Spleen (tissue), 11 donors: ENCODE measurements around the gene ASTN1. TPM values are rescaled to one million over a fixed set of nuclear protein-coding genes. Genes with fewer than 3 reads are reported as not detected.

Experiments used
- DNase-seq: peaks from one replicate; pipeline ENCODE4 v3.0.0-alpha.2; 2020
- H3K27ac ChIP-seq, 8 donors: fragments of 200-600 bp; sonication (generic) in 7 of 8; 1 replicate in 4 of 8; 2 replicates in 4 of 8; pipeline versions ENCODE4 v1.5.0 to v1.8.0; 2016 to 2021; ENCODE audit warnings: inconsistent platforms in 4 of 8, mild to moderate bottlenecking in 4 of 8, moderate library complexity in 1 of 8
- H3K27me3 ChIP-seq, 7 donors: fragments of 200-600 bp; sonication (generic) in 6 of 7; replicated peaks in 1 of 7; 1 replicate in 4 of 7; 2 replicates in 3 of 7; pipeline versions ENCODE4 v1.5.0 to v1.8.0; 2016 to 2021; ENCODE audit warnings: inconsistent platforms in 3 of 7, mild to moderate bottlenecking in 1 of 7
- H3K36me3 ChIP-seq, 6 donors: fragments of 200-600 bp; sonication (generic) in 5 of 6; 1 replicate in 4 of 6; 2 replicates in 2 of 6; pipeline versions ENCODE4 v1.5.0 to v1.8.0; 2016 to 2021; ENCODE audit warnings: inconsistent platforms in 2 of 6
- H3K4me1 ChIP-seq, 6 donors: fragments of 200-600 bp; sonication (generic) in 5 of 6; 1 replicate in 3 of 6; 2 replicates in 3 of 6; pipeline versions ENCODE4 v1.5.0 to v1.8.0; 2016 to 2021; ENCODE audit warnings: inconsistent platforms in 3 of 6
- H3K4me3 ChIP-seq, 8 donors: fragments of 200-600 bp; sonication (generic) in 7 of 8; 1 replicate in 4 of 8; 2 replicates in 4 of 8; pipeline versions ENCODE4 v1.5.0 to v1.8.0; 2016 to 2021; ENCODE audit warnings: inconsistent platforms in 4 of 8, mild to moderate bottlenecking in 4 of 8, moderate library complexity in 2 of 8
- H3K9me3 ChIP-seq, 8 donors: fragments of 200-600 bp; sonication (generic) in 7 of 8; 1 replicate in 4 of 8; 2 replicates in 4 of 8; pipeline versions ENCODE4 v1.5.0 to v1.8.0; 2016 to 2021; ENCODE audit warnings: inconsistent platforms in 4 of 8
- CTCF ChIP-seq, 11 experiments: fragments of 200-600 bp in 7 of 11; fragments of 450-650 bp in 4 of 11; sonication (generic) in 4 of 11; IDR thresholded peaks in 8 of 11; conservative IDR thresholded peaks in 3 of 11; 1 replicate in 7 of 11; 2 replicates in 4 of 11; pipeline versions ENCODE4 v1.4.0 to v1.8.0; 2016 to 2021; ENCODE audit warnings: antibody characterized with exemption in 11 of 11, inconsistent platforms in 4 of 11, mild to moderate bottlenecking in 1 of 11
- POLR2A ChIP-seq, 3 donors: fragments of 450-650 bp; IDR thresholded peaks; one replicate each; pipeline ENCODE4 v1.5.1; 2017; ENCODE audit warnings: antibody characterized with exemption in 3 of 3, mild to moderate bottlenecking in 1 of 3
- POLR2AphosphoS5 ChIP-seq, 3 donors: sonication (generic); formaldehyde crosslinking; IDR thresholded peaks; one replicate each; pipeline ENCODE4 v1.5.1; 2017; ENCODE audit warnings: antibody characterized with exemption in 3 of 3
- WGBS, 5 donors: extraction: QIAGEN DNeasy Blood & Tissue Kit in 3 of 5; methylation state at CpG; one replicate each; pipeline versions ENCODE4 v1.1.5 to v1.1.7; 2013 to 2018; 5-methylcytosine and 5-hydroxymethylcytosine counted together
- intact Hi-C: fragments of 100-400 bp; cut with DNase I; formaldehyde crosslinking; loops from one replicate; pipeline ENCODE4 v1.15.0; 2023; ENCODE audit warnings: low total_unique reads
- polyA plus RNA-seq, 3 donors: library from polyadenylated mRNA; stranded (reverse); fragments of 200-250 nt; gene quantifications; one replicate each; pipeline ENCODE4 v1.2.1, GENCODE V29; 2013
- total RNA-seq, 7 donors: library from RNA; depleted of rRNA in 3 of 7; stranded (reverse); fragments of >200 nt in 3 of 7; fragmentation: NEBNext Ultra II Directional in 4 of 7; extraction: Animal tissue kit (Norgen Biotek cat#: 25700) in 4 of 7; gene quantifications; one replicate each; pipeline versions ENCODE4 v1.1.0 to v1.2.1, GENCODE V29; 2016 to 2021
- donor health status: healthy with polysubstance abuse.
- donor health status: DM: no; HTN: no; CAD: no; lungs with moderate emphysema.
- donor health status: DM: no; HTN: no; CAD: no.
- donor health status: Bipolar disorder and iron deficiency.
- donor health status: healthy.
- donor health status: DM: no; HTN: no; CAD: no.
- donor health status: DM: yes; HTN: yes; CAD: no.

The ASTN1 gene
- total and polyA plus RNA-seq, 10 donors: 0.56 to 7.5 (median 4.2) TPM

GRCh38 chr1:176843352-176844297 is 320.9 kb downstream of the ASTN1 start:
- Histone ChIP-seq H3K4me3 (no peak overlapping the region), H3K4me1 (no peaks in the 10 kb centered on the region), H3K27ac (no peak overlapping the region), H3K36me3 (no peaks in the 10 kb centered on the region), H3K9me3 (no peaks in the 10 kb centered on the region), H3K27me3 (no peaks in the 10 kb centered on the region)
- no peak for DNase-seq
- TF ChIP-seq POLR2AphosphoS5 (IDR thresholded peaks at IDR 0.05): no peak
- TF ChIP-seq POLR2A (IDR thresholded peaks at IDR 0.05): no peak
- peak in 1 of 11 experiments; percentile 16 for TF ChIP-seq CTCF (IDR thresholded peaks at IDR 0.05 in 8 of 11, conservative IDR thresholded peaks at IDR 0.05 in 3 of 11)
- intact Hi-C loops: no loop called here
- WGBS, 5 donors: 35 to 60% (median 50%) methylated on average over 4 of the region's 4 CpGs

GRCh38 chr1:176841238-176841637 is 323.3 kb downstream of the ASTN1 start:
- TF ChIP-seq POLR2AphosphoS5 (IDR thresholded peaks at IDR 0.05) (no peak), POLR2A (IDR thresholded peaks at IDR 0.05) (no peak)
- Histone ChIP-seq H3K36me3 (no peaks in the 10 kb centered on the region), H3K27me3 (no peaks in the 10 kb centered on the region), H3K4me1 (no peaks in the 10 kb centered on the region), H3K9me3 (no peaks in the 10 kb centered on the region), H3K27ac (no peak overlapping the region), H3K4me3 (no peak overlapping the region)
- DNase-seq: no peak
- WGBS, 5 donors: 76 to 90% (median 83%) methylated on average over 2 of the region's 2 CpGs
- intact Hi-C loops: no loop called here

GRCh38 chr1:176839216-176839615 is 325.3 kb downstream of the ASTN1 start:
- 84 to 93% (median 91%) methylated on average over 4 of the region's 4 CpGs for whole genome bisulfite sequencing, 5 donors

GRCh38 chr1:176838276-176838995 is 326.1 kb downstream of the ASTN1 start:
- Histone ChIP-seq H3K27me3 (no peaks in the 10 kb centered on the region), H3K27ac (no peak overlapping the region), H3K4me3 (no peak overlapping the region), H3K9me3 (no peaks in the 10 kb centered on the region), H3K4me1 (no peaks in the 10 kb centered on the region), H3K36me3 (no peaks in the 10 kb centered on the region)
- intact Hi-C loops: no loop called here
- no peak for DNase-seq
- TF ChIP-seq CTCF (IDR thresholded peaks at IDR 0.05 in 8 of 11, conservative IDR thresholded peaks at IDR 0.05 in 3 of 11) (no peak), POLR2A (IDR thresholded peaks at IDR 0.05) (no peak), POLR2AphosphoS5 (IDR thresholded peaks at IDR 0.05) (no peak)
- 63 to 79% (median 63%) methylated on average over 5 of the region's 5 CpGs for WGBS, 5 donors

More at GRCh38 chr1:176839216-176839615, 325.3 kb downstream of the ASTN1 start:
- Histone ChIP-seq H3K27me3 (no peaks in the 10 kb centered on the region), H3K4me1 (no peaks in the 10 kb centered on the region), H3K9me3 (no peaks in the 10 kb centered on the region), H3K27ac (no peak overlapping the region), H3K4me3 (no peak overlapping the region), H3K36me3 (no peaks in the 10 kb centered on the region)
- no peak for TF ChIP-seq POLR2AphosphoS5 (IDR thresholded peaks at IDR 0.05)
- no peak for TF ChIP-seq CTCF (IDR thresholded peaks at IDR 0.05 in 8 of 11, conservative IDR thresholded peaks at IDR 0.05 in 3 of 11)
- no peak for TF ChIP-seq POLR2A (IDR thresholded peaks at IDR 0.05)
- no peak for DNase-seq
- intact Hi-C loops: no loop called here
